ENCODE data around the gene CTNNAL1. TPM values are rescaled to one million over a fixed set of nuclear protein-coding genes. Genes with fewer than 3 reads are reported as not detected.

The CTNNAL1 gene
- total and polyA plus RNA-seq, 9 of the 15 experiments (the other 6 are each of a cell fraction or from before 2014, with no cell fraction given), result 23.2 to 78.0 (median 46.7) TPM

GRCh38 chr9:109012009-109012875, 1.1 kb downstream of the CTNNAL1 start (continued):
- no peak for TF ChIP-seq ZNF217 (CRISPR knock-in tag; IDR thresholded peaks at IDR 0.05)
- TF ChIP-seq RHOXF2B (CRISPR knock-in tag; conservative IDR thresholded peaks at IDR 0.05), result no peak
- TF ChIP-seq NEUROD1 (IDR thresholded peaks at IDR 0.05; ENCODE audit: borderline replicate concordance, low read depth, low read length, partially characterized antibody), result peak; percentile 30
- TF ChIP-seq CBFA2T2 (conservative IDR thresholded peaks at IDR 0.05), result no peak
- TF ChIP-seq ATF1 (CRISPR knock-in tag; IDR thresholded peaks at IDR 0.05), result no peak
- peak; percentile 73 for TF ChIP-seq ATF1 (tag; IDR thresholded peaks at IDR 0.05)
- TF ChIP-seq ELK1 (CRISPR knock-in tag; IDR thresholded peaks at IDR 0.05), result no peak
- TF ChIP-seq ZZZ3 (IDR thresholded peaks at IDR 0.05), result no peak
- TF ChIP-seq MTF1 (CRISPR knock-in tag; IDR thresholded peaks at IDR 0.05; ENCODE audit: borderline replicate concordance), result no peak
- no peak for TF ChIP-seq ATF4 (CRISPR knock-in tag; IDR thresholded peaks at IDR 0.05)
- no peak for TF ChIP-seq PTRF (tag; IDR thresholded peaks at IDR 0.05)
- no peak for TF ChIP-seq FOXA3 (CRISPR knock-in tag; conservative IDR thresholded peaks at IDR 0.05 in 1 of 2, IDR thresholded peaks at IDR 0.05 in 1 of 2)
- 0 out of 2 replicates have a peak, but pooled peaks have one; percentile 20 for TF ChIP-seq EP400 (IDR thresholded peaks at IDR 0.05)
- TF ChIP-seq TCFL5 (CRISPR knock-in tag; conservative IDR thresholded peaks at IDR 0.05), result no peak
- no peak for TF ChIP-seq NR2C1 (IDR thresholded peaks at IDR 0.05)
- no peak for TF ChIP-seq NR2C1 (tag; IDR thresholded peaks at IDR 0.05)
- peak; percentile 89 for TF ChIP-seq ATF3 (IDR thresholded peaks at IDR 0.05)
- no peak for TF ChIP-seq ATF3 (CRISPR knock-in tag; conservative IDR thresholded peaks at IDR 0.05)
- TF ChIP-seq SMARCA4 (IDR thresholded peaks at IDR 0.05), result peak; percentile 64
- no peak for TF ChIP-seq TARDBP (IDR thresholded peaks at IDR 0.05)
- 0 out of 2 replicates have a peak, but pooled peaks have one; percentile 49 for TF ChIP-seq SMARCA5 (IDR thresholded peaks at IDR 0.05)
- no peak for TF ChIP-seq MLX (CRISPR knock-in tag; conservative IDR thresholded peaks at IDR 0.05)
- no peak for TF ChIP-seq VEZF1 (CRISPR knock-in tag; IDR thresholded peaks at IDR 0.05)
- 0 out of 2 replicates have a peak, but pooled peaks have one; percentile 9 for TF ChIP-seq ZNF143 (CRISPR knock-in tag; IDR thresholded peaks at IDR 0.05)
